DMS79 (cell line): Measurements from ENCODE around the gene HCRT.
"Not testable (repeated sequence)": the region's sequence is repeated elsewhere in the genome, so short reads cannot be mapped to it uniquely, and the experiment has no call there.

Experiments used
- DNase-seq: peaks from one replicate; lab custom pipeline; 2025; lab: John Stamatoyannopoulos, UW

HCRT gene

GRCh38 chr17:42197564-42198156, 12.4 kb upstream of the HCRT start:
- DNase-seq = no peak

GRCh38 chr17:42193969-42194899, 9.0 kb upstream of the HCRT start, which contains the start of gene GHDC:
TSS of gene GHDC (minus strand) at chr17:42194494. CDS start at chr17:42193581, 913 bp downstream.
- peak; percentile 70 for DNase-seq

DNA sequence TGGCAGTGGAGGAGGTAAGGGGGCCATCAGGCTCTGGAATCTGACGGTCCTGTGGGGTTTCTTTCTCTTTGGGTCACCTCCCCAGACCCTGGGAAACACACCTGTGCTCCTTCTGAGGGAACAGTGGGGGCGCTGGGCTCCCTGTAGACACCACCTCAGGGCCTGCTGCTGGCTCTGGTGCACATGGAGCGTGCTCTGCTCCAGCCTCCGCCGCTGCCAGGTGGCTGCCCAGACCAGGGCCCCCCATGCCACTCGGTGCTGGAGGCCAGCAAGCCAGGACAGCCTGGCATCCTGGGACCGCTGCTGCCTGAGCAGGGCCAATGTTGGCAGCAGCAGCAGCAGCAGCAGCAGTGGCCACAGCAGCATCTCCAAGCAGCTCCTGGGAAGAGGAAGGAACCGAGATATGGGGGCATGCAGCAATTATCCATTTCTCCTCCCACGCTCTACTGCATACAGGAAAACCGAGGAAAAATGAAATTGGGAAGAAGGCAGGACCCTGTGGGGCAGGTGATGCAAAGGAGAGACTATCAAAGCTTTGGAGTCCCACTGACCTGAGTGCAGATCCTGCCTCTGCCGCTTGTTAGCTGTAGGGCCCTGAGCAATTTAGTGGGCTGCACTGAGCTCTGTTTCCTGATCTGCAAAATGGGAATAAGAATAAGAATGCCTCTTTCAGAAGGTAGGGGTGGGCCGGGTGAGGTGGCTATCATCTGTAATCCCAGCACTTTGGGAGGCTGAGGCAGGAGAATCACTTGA, 8.1 kb upstream of the HCRT start:
- DNase-seq = no peak

- DNase-seq = no peak
Observed at GRCh38 chr17:42192189-42193126, 7.2 kb upstream of the HCRT start.

- no peak for DNase-seq
Observed at GRCh38 chr17:42191275-42191608, 6.0 kb upstream of the HCRT start.

DNA sequence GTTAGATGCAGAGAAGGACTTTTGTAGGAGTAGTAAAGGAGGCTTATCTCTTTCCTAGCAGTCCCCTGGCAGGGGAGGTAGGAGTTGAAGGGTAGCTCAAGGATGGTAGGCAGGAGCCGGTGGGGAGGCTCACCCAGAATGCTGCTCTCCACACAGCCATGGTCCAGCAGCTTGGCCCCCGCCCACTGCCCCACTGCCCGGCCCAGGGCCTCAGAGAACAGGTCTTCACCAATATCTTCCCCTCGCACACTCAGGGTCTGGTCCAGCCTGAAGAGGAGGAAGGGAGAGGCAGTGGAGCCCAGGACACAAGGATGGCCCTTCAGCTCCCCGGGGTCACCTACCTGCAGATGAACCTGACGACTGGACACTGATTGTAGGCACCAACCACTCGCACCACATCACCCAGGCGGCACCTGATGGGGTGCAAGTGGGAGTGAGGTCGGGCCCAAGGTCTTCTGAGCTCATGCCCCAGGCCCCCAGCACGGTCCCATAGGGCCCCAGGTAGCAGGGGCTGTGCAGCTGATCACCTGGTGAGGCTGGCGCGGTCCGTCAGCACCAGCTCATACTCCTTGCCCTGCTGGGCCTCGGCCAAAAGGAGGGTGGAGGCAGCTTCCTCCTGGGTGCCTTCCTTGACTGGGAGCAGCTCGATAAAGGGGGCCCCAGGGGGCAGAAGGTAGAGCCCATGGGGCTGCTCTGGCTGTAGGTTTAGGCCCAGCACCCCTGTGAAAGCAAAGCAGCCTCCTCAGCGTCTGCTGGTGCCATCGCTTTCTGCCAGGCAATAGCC, 5.4 kb upstream of the HCRT start:
- no peak for DNase-seq

- DNase-seq = no peak
Observed at GRCh38 chr17:42189651-42189965, 4.4 kb upstream of the HCRT start.

- no peak for DNase-seq
Observed at GRCh38 chr17:42188749-42189650, 3.7 kb upstream of the HCRT start.

DNA sequence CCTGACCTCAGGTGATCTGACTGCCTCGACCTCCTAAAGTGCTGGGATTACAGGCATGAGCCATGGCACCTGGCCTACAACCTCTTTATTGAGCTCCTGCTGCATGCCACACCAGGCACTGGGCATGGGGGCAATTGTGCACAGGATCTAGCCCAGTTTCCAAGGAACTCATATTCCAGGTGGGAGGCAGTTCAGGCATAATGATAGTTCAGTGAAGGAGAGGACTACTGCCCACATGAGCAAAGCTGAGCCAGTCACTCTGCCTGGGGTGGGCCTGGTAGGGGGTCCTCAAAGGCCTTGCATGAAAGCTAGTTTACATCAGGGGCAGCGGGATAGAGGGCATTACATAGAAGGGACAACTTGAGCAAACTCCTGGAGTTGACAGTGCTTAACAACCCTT, 2.6 kb upstream of the HCRT start:
- no peak for DNase-seq

DNA sequence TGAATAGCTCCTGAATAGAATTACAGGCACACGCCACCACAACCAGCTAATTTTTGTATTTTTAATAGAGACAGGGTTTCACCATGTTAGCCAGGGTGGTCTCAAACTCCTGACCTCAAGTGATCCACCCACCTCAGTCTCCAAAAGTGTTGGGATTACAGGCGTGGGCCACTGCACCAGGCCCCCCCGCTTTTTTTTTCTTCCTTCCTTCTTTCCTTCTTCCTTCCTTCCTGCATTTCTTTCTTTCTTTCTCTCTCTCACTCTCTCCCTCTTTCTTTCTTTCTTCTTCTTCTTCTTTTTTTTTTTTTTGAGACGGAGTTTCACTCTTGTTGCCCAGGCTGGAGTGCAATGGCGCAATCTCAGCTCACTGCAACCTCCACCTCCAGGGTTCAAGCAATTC, 939 bp upstream of the HCRT start:
- DNase-seq = not testable (repeated sequence)

GRCh38 chr17:42185621-42185930, 324 bp upstream of the HCRT start:
- no peak for DNase-seq

- peak; percentile 61 for DNase-seq
Observed at GRCh38 chr17:42183741-42184711, 1.2 kb downstream of the HCRT start.

DNA sequence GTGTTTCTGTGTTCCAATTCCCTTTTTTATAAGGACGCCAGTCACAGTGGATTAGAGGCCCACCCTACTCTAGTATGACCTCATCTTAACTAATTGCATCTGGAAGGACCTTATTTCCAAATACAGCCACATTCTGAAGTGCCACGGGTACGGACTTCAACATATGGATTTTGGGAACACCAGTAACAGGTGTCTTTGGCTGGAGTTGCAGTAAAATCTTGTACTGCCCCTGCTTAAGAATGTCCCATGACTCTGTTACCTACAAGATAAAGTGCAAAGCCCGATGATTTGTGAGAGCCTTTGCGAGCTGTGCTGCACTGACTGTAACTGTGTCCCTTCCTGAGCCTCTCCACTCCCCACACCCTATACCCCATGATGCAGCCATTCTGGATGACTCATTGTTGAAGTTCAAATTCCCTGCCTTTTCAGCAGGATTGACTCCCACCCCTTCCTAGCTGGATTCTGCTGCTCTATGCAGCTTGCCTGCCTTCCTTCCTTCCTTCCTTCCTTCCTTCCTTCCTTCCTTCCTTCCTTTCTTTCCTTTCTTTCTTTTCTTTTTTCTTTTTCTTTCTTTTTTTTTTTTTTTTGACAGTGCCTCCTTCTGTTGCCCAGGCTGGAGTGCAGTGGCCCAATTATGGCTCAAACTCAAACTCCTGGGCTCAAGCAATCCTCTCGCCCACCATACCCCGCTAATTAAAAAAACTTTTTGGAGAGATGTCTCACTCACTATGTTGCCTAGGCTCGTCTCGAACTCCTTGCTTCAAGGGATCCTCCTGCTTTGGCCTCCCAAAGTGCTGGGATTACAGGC, 2.1 kb downstream of the HCRT start:
- no peak for DNase-seq

DNA sequence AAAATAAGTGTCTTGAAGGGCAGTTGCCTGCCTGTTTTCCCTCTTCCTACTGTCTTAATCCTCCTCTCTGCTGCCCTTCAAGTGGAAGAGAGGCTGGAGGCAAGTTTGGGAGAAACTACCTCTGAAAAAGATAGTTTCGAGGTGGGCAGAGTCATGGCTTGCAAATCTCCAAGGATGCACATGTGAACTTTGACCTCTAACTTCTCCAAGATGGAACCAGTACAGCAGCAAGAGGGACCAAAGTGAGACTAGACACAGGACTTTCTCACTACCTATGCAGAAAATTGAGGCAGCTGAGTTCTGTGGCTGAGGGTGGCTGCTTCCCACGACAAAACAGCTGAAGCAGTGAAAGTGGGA, 3.4 kb downstream of the HCRT start:
- no peak for DNase-seq

DNA sequence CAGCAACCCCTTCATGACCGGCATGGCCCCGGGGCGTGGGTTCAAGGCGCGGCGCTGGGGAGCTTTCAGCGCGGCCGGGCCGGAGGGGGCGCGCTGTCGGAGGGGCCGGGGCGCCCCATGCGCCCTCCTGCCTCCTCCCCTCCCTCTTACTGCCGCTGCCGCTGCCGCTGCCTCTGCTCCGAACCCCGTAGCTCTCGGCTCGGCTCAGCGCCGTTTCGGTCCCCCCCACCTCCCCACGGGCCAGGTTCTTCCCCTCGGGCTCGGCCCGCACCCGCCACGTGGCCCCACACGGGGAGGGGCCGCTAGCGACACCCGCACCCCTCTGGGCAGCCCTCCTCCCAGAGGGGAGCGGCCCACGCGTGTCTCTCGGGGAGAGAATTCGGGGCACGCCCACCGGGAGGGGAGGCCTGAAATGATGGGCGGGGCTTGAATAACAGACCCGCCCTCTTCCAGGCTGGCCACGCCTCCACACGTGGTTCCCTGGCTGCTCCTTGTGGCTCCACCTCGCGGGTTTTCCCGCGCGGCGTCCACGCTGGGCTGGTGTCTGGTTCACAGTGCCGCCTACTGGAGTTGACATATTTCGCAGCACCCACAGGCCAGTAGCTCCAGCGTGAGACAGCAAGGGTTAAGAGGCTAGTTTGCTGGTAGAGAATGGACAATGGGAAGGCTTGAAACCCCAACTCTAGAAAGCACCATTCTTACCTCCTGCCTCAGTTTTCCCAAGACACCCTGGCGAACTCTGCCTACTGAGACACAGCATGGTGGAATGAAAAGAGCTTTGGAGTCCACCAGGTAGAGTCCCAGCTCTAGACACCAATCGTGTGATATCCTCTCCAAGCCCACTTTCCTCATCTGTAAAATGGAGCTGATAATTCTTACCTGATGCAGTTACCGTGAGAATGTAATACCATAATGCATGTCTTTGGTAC, 4.1 kb downstream of the HCRT start, which contains the start of gene KCNH4:
Gene KCNH4, minus strand, starts transcription at position 221 of the 929 bp plus-strand sequence. Its CDS starts 197 bp downstream, at position 24.
- peak; percentile 17 for DNase-seq

DNA sequence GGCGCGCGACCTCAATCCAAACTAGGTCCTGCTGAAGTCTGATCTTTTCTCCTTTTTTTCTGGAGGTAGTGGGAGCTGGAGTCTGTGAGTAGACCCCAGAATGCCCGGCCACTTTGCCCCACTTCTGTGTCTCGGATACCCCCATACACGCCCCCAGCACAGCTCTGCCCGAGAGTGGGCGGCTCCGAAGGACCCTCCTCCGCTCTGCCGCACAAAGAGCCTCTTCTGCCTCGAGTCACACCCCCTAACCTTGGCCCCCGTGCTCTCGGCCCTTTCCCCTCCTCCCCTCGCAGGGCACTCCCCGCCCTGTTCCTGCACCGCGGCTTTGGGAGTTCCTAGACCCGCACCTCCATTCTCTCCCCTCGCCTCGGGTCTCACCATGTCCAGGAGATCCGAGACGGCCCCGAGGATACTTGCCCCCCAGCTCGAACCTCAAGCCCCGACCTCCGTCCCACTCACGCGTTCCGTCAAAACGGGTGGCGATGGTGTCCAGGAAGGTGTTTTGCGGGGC, 4.8 kb downstream of the HCRT start:
- no peak for DNase-seq
